PC-3 (cell line): ENCODE measurements around the gene STAP1.

Experiments
- EZH2 ChIP-seq: fragments of 300-600 bp; sonication (generic); IDR thresholded peaks from one replicate; pipeline ENCODE4 v1.6.1; 2017; ENCODE audit warnings: antibody characterized with exemption, mild to moderate bottlenecking, low read length; ENCODE audit not compliant: unreplicated experiment
- TF ChIP-seq, protein P1 (sequence below): fragments of 300-600 bp; sonication (generic); conservative IDR thresholded peaks from 2 replicates; pipeline ENCODE4 v1.5.1; 2017; ENCODE audit warnings: antibody characterized with exemption, low read depth, mild to moderate bottlenecking, low read length

DNA sequence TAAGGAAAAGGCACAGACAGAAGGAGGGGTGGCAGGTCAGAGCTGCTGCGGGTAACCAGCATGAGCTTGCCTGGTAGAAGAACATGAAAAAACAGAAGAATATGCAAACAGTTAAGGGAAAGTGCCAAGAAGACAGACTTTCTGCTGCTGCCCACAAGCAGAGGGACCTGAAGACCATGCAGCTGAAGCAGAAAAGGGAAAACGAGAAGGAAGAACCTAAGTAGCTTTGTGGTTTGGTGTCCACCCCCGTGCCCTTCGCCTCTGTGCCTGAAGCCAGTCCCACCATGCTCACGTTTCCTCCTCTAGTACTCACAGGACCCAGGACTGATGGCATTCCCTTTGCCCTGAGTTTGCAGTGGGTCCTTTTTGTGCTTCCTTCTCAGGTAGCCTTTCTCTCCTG lies 79.6 kb downstream of the STAP1 start:
- TF ChIP-seq, protein P1, sequence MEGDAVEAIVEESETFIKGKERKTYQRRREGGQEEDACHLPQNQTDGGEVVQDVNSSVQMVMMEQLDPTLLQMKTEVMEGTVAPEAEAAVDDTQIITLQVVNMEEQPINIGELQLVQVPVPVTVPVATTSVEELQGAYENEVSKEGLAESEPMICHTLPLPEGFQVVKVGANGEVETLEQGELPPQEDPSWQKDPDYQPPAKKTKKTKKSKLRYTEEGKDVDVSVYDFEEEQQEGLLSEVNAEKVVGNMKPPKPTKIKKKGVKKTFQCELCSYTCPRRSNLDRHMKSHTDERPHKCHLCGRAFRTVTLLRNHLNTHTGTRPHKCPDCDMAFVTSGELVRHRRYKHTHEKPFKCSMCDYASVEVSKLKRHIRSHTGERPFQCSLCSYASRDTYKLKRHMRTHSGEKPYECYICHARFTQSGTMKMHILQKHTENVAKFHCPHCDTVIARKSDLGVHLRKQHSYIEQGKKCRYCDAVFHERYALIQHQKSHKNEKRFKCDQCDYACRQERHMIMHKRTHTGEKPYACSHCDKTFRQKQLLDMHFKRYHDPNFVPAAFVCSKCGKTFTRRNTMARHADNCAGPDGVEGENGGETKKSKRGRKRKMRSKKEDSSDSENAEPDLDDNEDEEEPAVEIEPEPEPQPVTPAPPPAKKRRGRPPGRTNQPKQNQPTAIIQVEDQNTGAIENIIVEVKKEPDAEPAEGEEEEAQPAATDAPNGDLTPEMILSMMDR, result no peak
- no peak for TF ChIP-seq EZH2
